ENCODE data around the gene PLD4.
A peak's percentile ranks its signal among the peaks of the same experiment; 100 is the strongest.
"Not testable (repeated sequence)": the region's sequence is repeated elsewhere in the genome, so short reads cannot be mapped to it uniquely, and the experiment has no call there.

The PLD4 gene

DNA sequence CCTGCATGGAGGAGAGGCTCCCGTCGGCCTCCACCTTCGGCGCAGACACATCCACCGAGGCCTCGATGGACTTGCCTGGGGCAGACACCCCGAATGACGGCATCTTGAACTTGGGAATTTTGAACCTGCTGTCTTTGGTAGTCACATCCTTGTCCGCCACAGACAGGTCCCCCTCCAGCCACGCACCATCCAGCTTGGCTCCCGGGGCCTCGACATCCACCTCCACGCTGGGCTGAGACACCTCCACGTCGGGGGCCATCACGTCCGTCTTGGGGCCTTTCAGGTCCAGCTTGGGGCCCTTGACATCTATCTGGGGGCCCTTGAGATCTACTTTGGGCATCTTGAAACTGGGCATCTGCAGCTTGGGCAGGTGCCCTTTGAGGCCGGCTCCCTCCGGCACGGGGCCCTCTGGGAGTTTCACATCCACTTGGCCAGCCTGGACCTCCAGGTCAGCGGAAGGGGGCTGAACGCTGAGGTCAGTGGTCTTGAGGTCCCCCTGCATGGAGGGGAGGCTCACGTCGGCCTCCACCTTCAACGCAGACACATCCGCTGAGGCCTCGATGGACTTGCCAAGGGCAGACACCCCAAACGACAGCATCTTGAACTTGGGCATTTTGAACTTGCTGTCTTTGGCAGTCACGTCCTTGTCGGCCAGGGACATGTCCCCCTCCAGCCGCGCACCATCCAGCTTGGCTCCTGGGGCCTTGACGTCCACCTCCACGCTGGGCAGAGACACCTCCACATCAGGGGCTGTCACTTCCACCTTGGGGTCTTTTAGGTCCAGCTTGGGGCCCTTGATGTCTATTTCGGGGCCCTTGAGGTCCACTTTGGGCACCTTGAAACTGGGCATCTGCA is 23.4 kb downstream of the PLD4 start:
- H3K4me1 Mint-ChIP-seq; H3K36me3 Mint-ChIP-seq (ENCODE audit: low read depth); H3K4me3 Mint-ChIP-seq; H3K27ac Mint-ChIP-seq; H3K9me3 Mint-ChIP-seq; H3K27me3 Mint-ChIP-seq (ENCODE audit: low read depth, poor library complexity); DNase-seq: not testable (repeated sequence)

DNA sequence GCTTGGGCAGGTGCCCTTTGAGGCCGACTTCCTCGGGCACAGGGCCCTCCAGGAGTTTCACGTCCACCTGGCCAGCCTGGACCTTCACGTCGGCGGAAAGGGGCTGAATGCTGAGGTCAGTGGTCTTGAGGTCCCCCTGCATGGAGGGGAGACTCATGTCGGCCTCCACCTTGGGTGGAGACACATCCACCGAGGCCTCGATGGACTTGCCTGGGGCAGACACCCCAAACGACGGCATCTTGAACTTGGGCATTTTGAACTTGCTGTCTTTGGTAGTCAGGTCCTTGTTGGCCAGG is 24.0 kb downstream of the PLD4 start:
- H3K4me1 Mint-ChIP-seq, result no peaks in the 10 kb centered on the region
- H3K4me3 Mint-ChIP-seq, result no peak overlapping the region
- H3K36me3 Mint-ChIP-seq (ENCODE audit: low read depth), result no peaks in the 10 kb centered on the region
- no peak overlapping the region for H3K27ac Mint-ChIP-seq
- no peak for DNase-seq
- H3K27me3 Mint-ChIP-seq (ENCODE audit: low read depth, poor library complexity), result peaks cover 5% of the 10 kb centered on the region
- TF ChIP-seq, protein P1, sequence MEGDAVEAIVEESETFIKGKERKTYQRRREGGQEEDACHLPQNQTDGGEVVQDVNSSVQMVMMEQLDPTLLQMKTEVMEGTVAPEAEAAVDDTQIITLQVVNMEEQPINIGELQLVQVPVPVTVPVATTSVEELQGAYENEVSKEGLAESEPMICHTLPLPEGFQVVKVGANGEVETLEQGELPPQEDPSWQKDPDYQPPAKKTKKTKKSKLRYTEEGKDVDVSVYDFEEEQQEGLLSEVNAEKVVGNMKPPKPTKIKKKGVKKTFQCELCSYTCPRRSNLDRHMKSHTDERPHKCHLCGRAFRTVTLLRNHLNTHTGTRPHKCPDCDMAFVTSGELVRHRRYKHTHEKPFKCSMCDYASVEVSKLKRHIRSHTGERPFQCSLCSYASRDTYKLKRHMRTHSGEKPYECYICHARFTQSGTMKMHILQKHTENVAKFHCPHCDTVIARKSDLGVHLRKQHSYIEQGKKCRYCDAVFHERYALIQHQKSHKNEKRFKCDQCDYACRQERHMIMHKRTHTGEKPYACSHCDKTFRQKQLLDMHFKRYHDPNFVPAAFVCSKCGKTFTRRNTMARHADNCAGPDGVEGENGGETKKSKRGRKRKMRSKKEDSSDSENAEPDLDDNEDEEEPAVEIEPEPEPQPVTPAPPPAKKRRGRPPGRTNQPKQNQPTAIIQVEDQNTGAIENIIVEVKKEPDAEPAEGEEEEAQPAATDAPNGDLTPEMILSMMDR (IDR thresholded peaks at IDR 0.05), result no peak
- H3K9me3 Mint-ChIP-seq, result no peaks in the 10 kb centered on the region

DNA sequence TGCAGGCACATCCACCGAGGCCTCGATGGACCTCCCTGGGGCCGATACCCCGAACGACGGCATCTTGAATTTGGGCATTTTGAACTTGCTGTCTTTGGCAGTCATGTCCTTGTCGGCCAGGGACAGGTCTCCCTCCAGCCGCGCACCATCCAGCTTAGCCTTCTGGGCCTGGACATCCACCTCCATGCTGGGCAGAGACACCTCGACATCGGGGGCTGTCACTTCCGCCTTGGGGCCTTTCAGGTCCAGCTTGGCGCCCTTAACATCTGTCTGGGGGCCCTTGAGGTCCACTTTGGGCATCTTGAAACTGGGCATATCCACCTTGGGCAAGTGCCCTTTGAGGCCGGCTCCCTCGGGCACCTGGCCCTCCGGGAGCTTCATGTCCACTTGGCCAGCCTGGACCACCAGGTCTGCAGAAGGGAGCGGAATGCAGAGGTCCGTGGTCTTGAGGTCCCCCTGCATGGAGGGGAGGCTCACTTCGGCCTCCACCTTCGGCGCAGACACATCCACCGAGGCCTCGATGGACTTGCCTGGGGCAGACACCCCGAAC is 24.8 kb downstream of the PLD4 start:
- not testable (repeated sequence) for H3K27me3 Mint-ChIP-seq (ENCODE audit: low read depth, poor library complexity); H3K36me3 Mint-ChIP-seq (ENCODE audit: low read depth); H3K4me1 Mint-ChIP-seq; H3K4me3 Mint-ChIP-seq; H3K9me3 Mint-ChIP-seq; DNase-seq; H3K27ac Mint-ChIP-seq

DNA sequence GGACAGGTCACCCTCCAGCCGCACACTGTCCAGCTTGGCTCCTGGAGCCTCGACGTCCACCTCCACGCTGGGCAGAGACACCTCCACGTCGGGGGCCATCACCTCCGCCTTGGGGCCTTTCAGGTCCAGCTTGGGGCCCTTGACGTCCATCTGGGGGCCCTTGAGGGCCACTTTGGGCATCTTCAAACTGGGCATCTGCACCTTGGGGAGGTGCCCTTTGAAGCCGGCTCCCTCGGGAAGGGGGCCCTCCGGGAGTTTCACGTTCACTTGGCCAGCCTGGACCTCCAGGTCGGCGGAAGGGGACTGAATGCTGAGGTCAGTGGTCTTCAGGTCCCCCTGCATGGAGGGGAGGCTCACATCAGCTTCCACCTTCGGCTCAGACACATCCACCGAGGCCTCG is 25.3 kb downstream of the PLD4 start:
- Mint-ChIP-seq H3K27me3 (ENCODE audit: low read depth, poor library complexity) (peaks cover 7% of the 10 kb centered on the region), H3K27ac (no peak overlapping the region), H3K4me3 (no peak overlapping the region), H3K9me3 (no peaks in the 10 kb centered on the region), H3K36me3 (ENCODE audit: low read depth) (no peaks in the 10 kb centered on the region), H3K4me1 (no peaks in the 10 kb centered on the region)
- DNase-seq, result no peak
- TF ChIP-seq, protein P1 (IDR thresholded peaks at IDR 0.05), result no peak

DNA sequence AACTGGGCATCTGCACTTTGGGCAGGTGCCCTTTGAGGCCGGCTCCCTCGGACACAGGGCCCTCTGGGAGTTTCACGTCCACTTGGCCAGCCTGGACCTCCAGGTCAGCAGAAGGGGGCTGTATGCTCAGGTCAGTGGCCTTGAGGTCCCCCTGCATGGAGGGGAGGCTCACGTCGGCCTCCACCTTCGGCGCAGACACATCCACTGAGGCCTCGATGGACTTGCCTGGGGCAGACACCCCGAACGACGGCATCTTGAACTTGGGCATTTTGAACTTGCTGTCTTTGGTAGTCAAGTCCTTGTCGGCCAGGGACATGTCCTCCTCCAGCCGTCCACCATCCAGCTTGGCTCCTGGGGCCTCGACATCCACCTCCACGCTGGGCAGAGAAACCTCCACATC is 26.0 kb downstream of the PLD4 start:
- not testable (repeated sequence) for DNase-seq; H3K9me3 Mint-ChIP-seq; H3K4me3 Mint-ChIP-seq; H3K36me3 Mint-ChIP-seq (ENCODE audit: low read depth); H3K27ac Mint-ChIP-seq; H3K27me3 Mint-ChIP-seq (ENCODE audit: low read depth, poor library complexity); H3K4me1 Mint-ChIP-seq

DNA sequence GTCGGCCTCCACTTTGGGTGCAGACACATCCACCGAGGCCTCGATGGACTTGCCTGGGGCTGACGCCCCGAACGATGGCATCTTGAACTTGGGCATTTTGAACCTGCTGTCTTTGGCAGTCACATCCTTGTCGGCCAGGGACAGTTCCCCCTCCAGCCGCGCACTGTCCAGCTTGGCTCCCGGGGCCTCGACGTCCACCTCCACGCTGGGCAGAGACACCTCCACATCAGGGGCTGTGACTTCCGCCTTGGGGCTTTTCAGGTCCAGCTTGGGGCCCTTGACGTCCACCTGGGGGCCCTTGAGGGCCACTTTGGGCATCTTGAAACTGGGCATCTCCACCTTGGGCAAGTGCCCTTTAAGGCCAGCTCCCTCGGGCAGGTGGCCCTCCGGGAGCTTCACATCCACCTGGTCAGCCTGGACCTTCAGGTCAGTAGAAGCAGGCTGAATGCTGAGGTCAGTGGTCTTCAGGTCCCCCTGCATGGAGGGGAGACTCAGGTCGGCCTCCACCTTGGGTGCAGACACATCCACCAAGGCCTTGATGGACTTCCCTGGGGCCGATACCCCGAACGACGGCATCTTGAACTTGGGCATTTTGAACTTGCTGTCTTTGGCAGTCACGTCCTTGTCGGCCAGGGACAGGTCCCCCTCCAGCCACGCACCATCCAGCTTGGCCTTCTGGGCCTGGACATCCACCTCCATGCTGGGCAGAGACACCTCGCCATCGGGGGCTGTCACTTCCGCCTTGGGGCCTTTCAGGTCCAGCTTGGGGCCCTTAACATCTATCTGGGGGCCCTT is 27.4 kb downstream of the PLD4 start:
- H3K27me3 Mint-ChIP-seq (ENCODE audit: low read depth, poor library complexity), result peaks cover 11% of the 10 kb centered on the region

DNA sequence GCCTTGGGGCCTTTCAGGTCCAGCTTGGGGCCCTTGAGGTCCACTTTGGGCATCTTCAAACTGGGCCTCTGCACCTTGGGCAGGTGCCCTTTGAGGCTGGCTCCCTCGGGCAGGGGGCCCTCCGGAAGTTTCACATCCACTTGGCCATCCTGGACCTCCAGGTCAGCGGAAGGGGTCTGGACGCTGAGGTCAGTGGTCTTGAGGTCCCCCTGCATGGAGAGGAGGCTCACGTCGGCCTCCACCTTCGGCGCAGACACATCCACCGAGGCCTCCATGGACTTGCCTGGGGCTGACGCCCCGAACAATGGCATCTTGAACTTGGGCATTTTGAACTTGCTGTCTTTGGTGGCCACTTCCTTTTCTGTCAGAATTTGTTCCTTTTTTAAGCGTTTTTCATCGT is 28.4 kb downstream of the PLD4 start:
- H3K27me3 Mint-ChIP-seq (ENCODE audit: low read depth, poor library complexity), result peaks cover 21% of the 10 kb centered on the region
- no peak for DNase-seq
- no peaks in the 10 kb centered on the region for H3K4me1 Mint-ChIP-seq
- TF ChIP-seq, protein P1 (IDR thresholded peaks at IDR 0.05), result no peak
- H3K4me3 Mint-ChIP-seq, result no peak overlapping the region
- peak overlapping the region; percentile 7 for H3K27ac Mint-ChIP-seq
- no peaks in the 10 kb centered on the region for H3K9me3 Mint-ChIP-seq
- no peaks in the 10 kb centered on the region for H3K36me3 Mint-ChIP-seq (ENCODE audit: low read depth)

More for the DNA sequence above, 27.4 kb downstream of the PLD4 start:
- H3K4me1 Mint-ChIP-seq; H3K36me3 Mint-ChIP-seq (ENCODE audit: low read depth); H3K27ac Mint-ChIP-seq; H3K4me3 Mint-ChIP-seq; H3K9me3 Mint-ChIP-seq; DNase-seq: not testable (repeated sequence)

Measured in nephron progenitor cell (in vitro differentiated cells).